Uterus (tissue), 2 donors: ENCODE measurements around the gene MED13L.

Source experiments
- CTCF ChIP-seq, 4 experiments: fragments of 200-600 bp in 2 of 4; fragments of 450-650 bp in 2 of 4; sonication (generic) in 2 of 4; IDR thresholded peaks; one replicate each; pipeline ENCODE4 v1.5.1; 2016 to 2019; ENCODE audit warnings: antibody characterized with exemption in 4 of 4, mild to moderate bottlenecking in 2 of 4, moderate library complexity in 1 of 4
- POLR2A ChIP-seq, 2 donors: fragments of 450-650 bp; IDR thresholded peaks; one replicate each; pipeline ENCODE4 v1.6.1; 2016; ENCODE audit warnings: antibody characterized with exemption in 2 of 2, mild to moderate bottlenecking in 1 of 2, moderate library complexity in 1 of 2

DNA sequence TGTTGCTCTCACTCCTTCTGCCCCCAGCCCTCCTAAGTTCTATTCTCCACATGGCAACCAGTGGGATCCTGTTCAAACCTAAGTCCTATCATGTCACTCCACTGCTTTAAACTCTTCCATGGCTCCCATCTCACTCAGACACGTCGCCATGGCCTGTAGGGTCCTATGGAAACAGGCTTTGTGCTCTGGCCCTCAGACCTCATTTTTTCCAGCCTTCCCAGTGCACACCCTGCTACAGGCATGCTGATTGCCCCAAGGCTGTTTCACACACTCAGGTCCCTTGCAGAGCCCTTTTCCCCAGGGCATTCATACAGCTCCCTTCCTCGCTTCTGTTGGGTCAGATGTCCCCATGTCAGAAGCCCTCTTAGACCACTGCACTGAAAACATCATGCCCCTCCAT is 11.2 kb upstream of the MED13L start:
- TF ChIP-seq CTCF (IDR thresholded peaks at IDR 0.05) (no peak), POLR2A (IDR thresholded peaks at IDR 0.05) (no peak)
